ENCODE measurements around the gene SORCS2. TPM values are rescaled to one million over a fixed set of nuclear protein-coding genes. Genes with fewer than 3 reads are reported as not detected.

The SORCS2 gene
- total RNA-seq, 4 donors from 2014 or later, result 2.0 to 7.4 (median 3.6) TPM

DNA sequence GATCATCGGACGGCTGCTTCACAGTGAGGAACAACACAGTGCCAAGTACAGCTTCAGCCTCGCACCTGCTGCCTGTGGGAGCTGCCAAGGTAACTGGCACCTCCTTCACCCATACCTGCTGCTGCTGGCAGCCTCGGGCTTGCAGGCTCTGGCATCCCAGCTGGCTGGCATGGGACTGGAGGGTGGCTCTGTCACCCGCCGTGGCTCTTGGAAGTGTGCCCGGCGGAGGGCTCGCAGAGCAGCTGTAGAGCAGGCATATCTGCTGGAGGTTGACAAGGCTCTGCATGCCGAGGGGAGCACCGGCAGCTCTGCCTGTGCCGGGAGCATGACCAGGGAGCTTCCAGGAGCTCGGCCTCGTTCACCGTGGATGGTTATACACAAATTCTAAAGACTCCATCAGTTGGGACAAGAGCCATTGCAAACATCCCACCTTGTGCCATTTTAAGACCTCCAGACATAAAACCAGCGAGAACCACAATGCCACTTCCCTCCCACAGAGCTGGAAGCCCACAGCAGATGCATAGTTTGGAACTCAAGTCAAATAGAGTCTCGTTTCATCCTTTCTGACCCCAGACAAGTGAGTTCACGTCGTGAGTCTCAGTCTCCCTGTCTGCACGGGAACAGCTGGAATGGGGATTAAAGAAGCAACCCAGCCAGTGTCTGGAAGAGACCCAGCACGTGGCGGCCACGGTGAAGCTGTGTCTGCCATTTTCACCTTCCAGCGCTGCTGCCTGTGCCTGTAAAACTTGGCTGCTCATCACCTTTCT lies 326.7 kb downstream of the SORCS2 start:
- Histone ChIP-seq H3K27me3 (peaks cover 4% of the 10 kb centered on the region), H3K4me3 (no peak overlapping the region), H3K9me3 (no peaks in the 10 kb centered on the region), H3K36me3 (no peaks in the 10 kb centered on the region), H3K27ac (no peak overlapping the region), H3K4me1 (peaks cover 0 to 17% (median 0%) of the 10 kb centered on the region in 3 donors)
- ATAC-seq, result no peak
- TF ChIP-seq POLR2A (IDR thresholded peaks at IDR 0.05) (no peak), POLR2AphosphoS5 (IDR thresholded peaks at IDR 0.05) (no peak), EP300 (IDR thresholded peaks at IDR 0.05) (no peak)
- TF ChIP-seq, protein P1, sequence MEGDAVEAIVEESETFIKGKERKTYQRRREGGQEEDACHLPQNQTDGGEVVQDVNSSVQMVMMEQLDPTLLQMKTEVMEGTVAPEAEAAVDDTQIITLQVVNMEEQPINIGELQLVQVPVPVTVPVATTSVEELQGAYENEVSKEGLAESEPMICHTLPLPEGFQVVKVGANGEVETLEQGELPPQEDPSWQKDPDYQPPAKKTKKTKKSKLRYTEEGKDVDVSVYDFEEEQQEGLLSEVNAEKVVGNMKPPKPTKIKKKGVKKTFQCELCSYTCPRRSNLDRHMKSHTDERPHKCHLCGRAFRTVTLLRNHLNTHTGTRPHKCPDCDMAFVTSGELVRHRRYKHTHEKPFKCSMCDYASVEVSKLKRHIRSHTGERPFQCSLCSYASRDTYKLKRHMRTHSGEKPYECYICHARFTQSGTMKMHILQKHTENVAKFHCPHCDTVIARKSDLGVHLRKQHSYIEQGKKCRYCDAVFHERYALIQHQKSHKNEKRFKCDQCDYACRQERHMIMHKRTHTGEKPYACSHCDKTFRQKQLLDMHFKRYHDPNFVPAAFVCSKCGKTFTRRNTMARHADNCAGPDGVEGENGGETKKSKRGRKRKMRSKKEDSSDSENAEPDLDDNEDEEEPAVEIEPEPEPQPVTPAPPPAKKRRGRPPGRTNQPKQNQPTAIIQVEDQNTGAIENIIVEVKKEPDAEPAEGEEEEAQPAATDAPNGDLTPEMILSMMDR (IDR thresholded peaks at IDR 0.05), result no peak
- WGBS, 2 donors (ENCODE audit: low coverage in 1 of 2), result 71% methylated on average over 8 of the region's 24 CpGs; no CpG with 5 or more reads in 1 of the 2 donors

DNA sequence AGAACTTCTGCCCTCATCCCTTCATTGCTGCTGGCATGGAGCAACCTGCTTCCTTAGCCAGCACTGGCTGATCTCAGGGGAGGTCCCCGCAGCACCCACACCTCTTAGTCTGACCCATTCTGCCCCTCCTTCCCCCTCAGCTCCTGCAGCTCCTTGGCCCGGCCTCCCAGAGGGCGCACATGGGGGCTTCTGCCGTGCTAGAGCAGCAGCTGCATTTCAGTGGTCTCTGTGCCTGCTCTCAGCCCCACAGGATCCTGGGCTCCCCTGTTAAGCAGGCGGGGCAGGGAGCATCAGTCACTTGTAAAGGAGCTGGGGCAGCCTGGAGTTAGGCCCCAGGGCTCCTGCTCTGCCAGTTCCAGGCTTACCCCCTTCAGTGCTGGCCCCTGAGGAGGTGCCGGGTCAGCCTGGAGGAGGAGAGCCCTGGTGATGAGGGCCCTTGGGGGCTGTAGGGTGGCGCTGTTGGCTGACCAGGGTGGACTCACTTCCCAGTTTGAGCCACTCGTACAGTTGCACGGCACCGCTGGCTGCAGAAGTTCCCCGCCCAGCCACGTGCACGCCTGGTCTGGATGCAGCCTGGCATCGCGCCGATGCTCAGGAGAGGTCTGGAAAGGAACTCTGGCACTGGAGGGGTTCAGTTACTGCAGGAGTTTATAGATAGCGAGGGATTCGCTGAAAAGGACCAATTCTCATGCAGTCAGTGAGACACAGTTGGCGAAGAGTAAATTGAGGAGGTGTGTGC lies 327.5 kb downstream of the SORCS2 start:
- WGBS, 2 donors (ENCODE audit: low coverage in 1 of 2), result 79 to 90% methylated on average over 2 to 5 of the region's 19 CpGs
- TF ChIP-seq POLR2A (IDR thresholded peaks at IDR 0.05) (no peak), EP300 (IDR thresholded peaks at IDR 0.05) (no peak)
- TF ChIP-seq, protein P1 (IDR thresholded peaks at IDR 0.05), result no peak

DNA sequence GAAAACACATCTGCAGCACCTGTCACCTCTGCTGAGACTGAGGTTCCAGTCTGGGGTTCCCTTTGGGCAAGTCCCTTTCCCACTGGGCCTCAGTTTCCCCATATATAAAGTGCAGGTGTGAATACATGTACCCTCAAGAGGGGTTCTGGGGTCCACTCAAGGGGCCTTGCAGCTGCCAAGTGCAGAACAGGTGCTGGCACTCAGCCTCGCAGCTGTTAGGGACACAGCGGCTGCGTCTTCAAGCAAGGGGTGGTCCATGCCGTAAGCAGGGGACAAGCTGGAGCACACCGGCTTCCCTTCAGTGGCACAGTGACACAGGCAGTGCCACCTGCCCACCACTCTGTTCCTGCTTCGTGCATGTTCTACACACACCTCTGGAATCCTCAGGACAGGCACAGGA lies 329.3 kb downstream of the SORCS2 start:
- Histone ChIP-seq H3K36me3 (no peaks in the 10 kb centered on the region), H3K27ac (no peak overlapping the region), H3K9me3 (no peaks in the 10 kb centered on the region), H3K27me3 (peaks cover 4% of the 10 kb centered on the region), H3K4me1 (peaks cover 0 to 3% (median 0%) of the 10 kb centered on the region in 3 donors), H3K4me3 (no peak overlapping the region)
- TF ChIP-seq EP300 (IDR thresholded peaks at IDR 0.05) (no peak), POLR2A (IDR thresholded peaks at IDR 0.05) (no peak), POLR2AphosphoS5 (IDR thresholded peaks at IDR 0.05) (no peak)
- TF ChIP-seq, protein P1 (IDR thresholded peaks at IDR 0.05), result no peak
- no peak for ATAC-seq
- WGBS, 2 donors (ENCODE audit: low coverage in 1 of 2), result no CpG with 5 or more reads among the region's 6 CpGs

More for the DNA sequence above, 327.5 kb downstream of the SORCS2 start:
- H3K4me1 ChIP-seq, result peaks cover 0 to 17% (median 0%) of the 10 kb centered on the region in 3 donors
- H3K4me3 ChIP-seq, result no peak overlapping the region
- H3K27me3 ChIP-seq, result peaks cover 4% of the 10 kb centered on the region
- H3K27ac ChIP-seq, result no peak overlapping the region
- no peak for ATAC-seq
- no peaks in the 10 kb centered on the region for H3K36me3 ChIP-seq
- H3K9me3 ChIP-seq, result no peaks in the 10 kb centered on the region

DNA sequence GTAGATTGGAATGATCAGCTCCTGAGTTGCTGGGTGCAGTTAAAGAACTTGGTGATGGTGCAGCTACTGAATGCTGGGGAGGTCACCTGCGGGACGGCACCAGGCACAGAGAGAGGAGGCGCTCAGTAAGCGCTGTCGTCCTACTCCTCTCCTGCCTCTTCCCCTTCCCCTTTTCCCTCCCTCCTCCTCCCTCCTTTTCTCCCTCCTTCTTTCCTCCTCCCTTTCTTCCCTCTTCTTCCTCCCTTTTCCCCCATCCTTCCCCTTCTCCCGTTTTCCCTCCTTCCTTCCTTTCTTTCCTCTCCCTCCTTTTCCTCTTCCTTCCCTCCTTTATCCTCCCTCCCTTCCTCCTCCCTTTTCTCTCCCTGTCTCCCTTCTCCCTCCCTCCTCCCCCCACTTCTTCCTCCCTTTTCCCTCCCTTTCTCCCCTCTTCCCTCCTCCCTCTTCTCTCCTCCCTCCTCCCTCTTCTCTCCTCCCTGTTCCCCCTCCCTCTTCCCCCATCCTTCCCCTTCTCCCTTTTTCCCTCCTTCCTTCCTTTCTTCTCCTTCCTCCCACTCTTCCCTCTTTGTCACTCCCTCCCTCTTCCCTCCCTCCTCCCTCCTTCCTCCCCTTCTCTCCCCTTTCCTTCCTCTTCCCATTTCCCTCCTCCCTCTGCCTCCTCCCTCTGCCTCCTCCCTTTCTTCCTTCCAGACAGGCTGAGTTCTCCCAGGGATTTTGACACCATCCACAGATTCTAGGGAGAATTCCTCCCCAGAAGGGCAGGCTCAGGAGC lies 330.3 kb downstream of the SORCS2 start:
- Histone ChIP-seq H3K27ac (no peak overlapping the region), H3K9me3 (no peaks in the 10 kb centered on the region), H3K27me3 (peaks cover 4% of the 10 kb centered on the region), H3K4me1 (no peaks in the 10 kb centered on the region), H3K4me3 (no peak overlapping the region), H3K36me3 (no peaks in the 10 kb centered on the region)
- 77% methylated on average over 6 of the region's 6 CpGs; no CpG with 5 or more reads in 1 of the 2 donors for WGBS, 2 donors (ENCODE audit: low coverage in 1 of 2)
- no peak for ATAC-seq
- TF ChIP-seq EP300 (IDR thresholded peaks at IDR 0.05), result no peak
- TF ChIP-seq, protein P1 (IDR thresholded peaks at IDR 0.05), result no peak
- TF ChIP-seq POLR2AphosphoS5 (IDR thresholded peaks at IDR 0.05), result no peak
- TF ChIP-seq POLR2A (IDR thresholded peaks at IDR 0.05), result no peak
